Measurements from ENCODE around the gene ASPRV1. TPM values are rescaled to one million over a fixed set of nuclear protein-coding genes. Genes with fewer than 3 reads are reported as not detected.

Gene ASPRV1
- total and polyA plus RNA-seq, 10 of the 15 experiments (the other 5 are each of a cell fraction or from before 2014, with no cell fraction given) = 0.11 to 1.1 (median 0.33) TPM

DNA sequence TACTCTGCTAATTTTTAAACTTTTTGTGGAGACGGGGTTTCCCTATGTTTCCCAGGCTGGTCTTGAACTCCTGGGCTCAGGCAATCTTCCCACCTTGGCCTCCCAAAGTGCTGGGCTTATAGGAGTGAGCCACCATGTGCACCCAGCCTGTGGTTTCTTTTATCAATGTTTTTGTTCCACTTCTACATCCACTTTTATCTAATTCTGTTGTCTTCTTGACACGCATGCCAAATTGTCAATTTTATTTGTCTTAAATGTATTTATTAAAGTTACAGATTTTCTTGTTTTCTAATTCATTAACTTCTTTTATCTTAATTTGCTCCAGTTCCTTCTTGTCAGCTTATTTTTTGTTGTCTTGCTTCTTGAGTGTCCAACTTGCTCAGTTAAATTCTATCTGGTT lies 43.8 kb upstream of the ASPRV1 start:
- DNase-seq (ENCODE audit: low read depth, low spot score) (no peak), FAIRE-seq (no peak), ATAC-seq (no peak)
- Histone ChIP-seq H4K20me1 (ENCODE audit: control insufficient read depth, insufficient read depth) (no peaks in the 10 kb centered on the region), H3K4me3 (no peak overlapping the region), H3K9me3 (replicated peaks; ENCODE audit: control insufficient read depth, insufficient read depth, low read length) (no peaks in the 10 kb centered on the region), H3K4me2 (ENCODE audit: control insufficient read depth, insufficient read depth) (no peak overlapping the region), H3K4me1 (ENCODE audit: control insufficient read depth, insufficient read depth, low read length) (peaks cover 7% of the 10 kb centered on the region), H3K9ac (ENCODE audit: control insufficient read depth, insufficient read depth, low read length) (no peak overlapping the region), H3K79me2 (ENCODE audit: control insufficient read depth, insufficient read depth, low read length) (no peaks in the 10 kb centered on the region), H3K36me3 (ENCODE audit: control insufficient read depth in 2 of 2, insufficient read depth in 2 of 2, low read length in 1 of 2) (no peaks in the 10 kb centered on the region), H3K27ac (ENCODE audit: control insufficient read depth, insufficient read depth) (no peak overlapping the region), H3K27me3 (replicated peaks in 1 of 2; ENCODE audit: control insufficient read depth in 2 of 2, insufficient read depth in 2 of 2, low read length in 1 of 2) (no peaks in the 10 kb centered on the region), H2AFZ (ENCODE audit: control insufficient read depth, low read depth, low read length) (no peak overlapping the region)
- SMC1A ChIA-PET (ENCODE audit: uncharacterized antibody, unreplicated experiment) = interaction anchor here (0.8 to 1.4 kb wide), 2 partner anchors 87 to 91 kb away, joined by 3 read pairs; partner anchors contain the start of gene MXD1
- POLR2A ChIA-PET = no interaction called here
- CTCF ChIA-PET = interaction anchor here (0.6 kb wide), 1 partner anchor 52 kb away, joined by 4 read pairs; no protein-coding TSS in a partner anchor
- intact Hi-C loops (cut with micrococcal nuclease; ENCODE audit: unreplicated experiment) (no loop called here), in situ Hi-C loops (cut with MboI) (no loop called here)
- BruUV-seq (replicated peaks) = no TSS peak
- 98% methylated on average over 2 of the region's 2 CpGs for WGBS (ENCODE audit: insufficient coverage, insufficient replicate concordance, low lambda C conversion rate, missing lambda C conversion rate)
- RAD21 ChIA-PET (ENCODE audit: unreplicated experiment) = no interaction called here
- TF ChIP-seq, protein P1, sequence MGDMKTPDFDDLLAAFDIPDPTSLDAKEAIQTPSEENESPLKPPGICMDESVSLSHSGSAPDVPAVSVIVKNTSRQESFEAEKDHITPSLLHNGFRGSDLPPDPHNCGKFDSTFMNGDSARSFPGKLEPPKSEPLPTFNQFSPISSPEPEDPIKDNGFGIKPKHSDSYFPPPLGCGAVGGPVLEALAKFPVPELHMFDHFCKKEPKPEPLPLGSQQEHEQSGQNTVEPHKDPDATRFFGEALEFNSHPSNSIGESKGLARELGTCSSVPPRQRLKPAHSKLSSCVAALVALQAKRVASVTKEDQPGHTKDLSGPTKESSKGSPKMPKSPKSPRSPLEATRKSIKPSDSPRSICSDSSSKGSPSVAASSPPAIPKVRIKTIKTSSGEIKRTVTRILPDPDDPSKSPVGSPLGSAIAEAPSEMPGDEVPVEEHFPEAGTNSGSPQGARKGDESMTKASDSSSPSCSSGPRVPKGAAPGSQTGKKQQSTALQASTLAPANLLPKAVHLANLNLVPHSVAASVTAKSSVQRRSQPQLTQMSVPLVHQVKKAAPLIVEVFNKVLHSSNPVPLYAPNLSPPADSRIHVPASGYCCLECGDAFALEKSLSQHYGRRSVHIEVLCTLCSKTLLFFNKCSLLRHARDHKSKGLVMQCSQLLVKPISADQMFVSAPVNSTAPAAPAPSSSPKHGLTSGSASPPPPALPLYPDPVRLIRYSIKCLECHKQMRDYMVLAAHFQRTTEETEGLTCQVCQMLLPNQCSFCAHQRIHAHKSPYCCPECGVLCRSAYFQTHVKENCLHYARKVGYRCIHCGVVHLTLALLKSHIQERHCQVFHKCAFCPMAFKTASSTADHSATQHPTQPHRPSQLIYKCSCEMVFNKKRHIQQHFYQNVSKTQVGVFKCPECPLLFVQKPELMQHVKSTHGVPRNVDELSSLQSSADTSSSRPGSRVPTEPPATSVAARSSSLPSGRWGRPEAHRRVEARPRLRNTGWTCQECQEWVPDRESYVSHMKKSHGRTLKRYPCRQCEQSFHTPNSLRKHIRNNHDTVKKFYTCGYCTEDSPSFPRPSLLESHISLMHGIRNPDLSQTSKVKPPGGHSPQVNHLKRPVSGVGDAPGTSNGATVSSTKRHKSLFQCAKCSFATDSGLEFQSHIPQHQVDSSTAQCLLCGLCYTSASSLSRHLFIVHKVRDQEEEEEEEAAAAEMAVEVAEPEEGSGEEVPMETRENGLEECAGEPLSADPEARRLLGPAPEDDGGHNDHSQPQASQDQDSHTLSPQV (IDR thresholded peaks at IDR 0.05) = no peak
- TF ChIP-seq ZNF207 (IDR thresholded peaks at IDR 0.05; ENCODE audit: borderline replicate concordance) (no peak), SREBF2 (IDR thresholded peaks at IDR 0.05; ENCODE audit: low read length) (no peak), ZNF622 (IDR thresholded peaks at IDR 0.05) (no peak), CBFB (IDR thresholded peaks at IDR 0.05; ENCODE audit: low read depth) (no peak), CHD1 (IDR thresholded peaks at IDR 0.05; ENCODE audit: low read depth, low read length) (no peak), KAT2A (conservative IDR thresholded peaks at IDR 0.05; ENCODE audit: control insufficient read depth, low read depth, low read length) (no peak)
- TF ChIP-seq, protein P2, sequence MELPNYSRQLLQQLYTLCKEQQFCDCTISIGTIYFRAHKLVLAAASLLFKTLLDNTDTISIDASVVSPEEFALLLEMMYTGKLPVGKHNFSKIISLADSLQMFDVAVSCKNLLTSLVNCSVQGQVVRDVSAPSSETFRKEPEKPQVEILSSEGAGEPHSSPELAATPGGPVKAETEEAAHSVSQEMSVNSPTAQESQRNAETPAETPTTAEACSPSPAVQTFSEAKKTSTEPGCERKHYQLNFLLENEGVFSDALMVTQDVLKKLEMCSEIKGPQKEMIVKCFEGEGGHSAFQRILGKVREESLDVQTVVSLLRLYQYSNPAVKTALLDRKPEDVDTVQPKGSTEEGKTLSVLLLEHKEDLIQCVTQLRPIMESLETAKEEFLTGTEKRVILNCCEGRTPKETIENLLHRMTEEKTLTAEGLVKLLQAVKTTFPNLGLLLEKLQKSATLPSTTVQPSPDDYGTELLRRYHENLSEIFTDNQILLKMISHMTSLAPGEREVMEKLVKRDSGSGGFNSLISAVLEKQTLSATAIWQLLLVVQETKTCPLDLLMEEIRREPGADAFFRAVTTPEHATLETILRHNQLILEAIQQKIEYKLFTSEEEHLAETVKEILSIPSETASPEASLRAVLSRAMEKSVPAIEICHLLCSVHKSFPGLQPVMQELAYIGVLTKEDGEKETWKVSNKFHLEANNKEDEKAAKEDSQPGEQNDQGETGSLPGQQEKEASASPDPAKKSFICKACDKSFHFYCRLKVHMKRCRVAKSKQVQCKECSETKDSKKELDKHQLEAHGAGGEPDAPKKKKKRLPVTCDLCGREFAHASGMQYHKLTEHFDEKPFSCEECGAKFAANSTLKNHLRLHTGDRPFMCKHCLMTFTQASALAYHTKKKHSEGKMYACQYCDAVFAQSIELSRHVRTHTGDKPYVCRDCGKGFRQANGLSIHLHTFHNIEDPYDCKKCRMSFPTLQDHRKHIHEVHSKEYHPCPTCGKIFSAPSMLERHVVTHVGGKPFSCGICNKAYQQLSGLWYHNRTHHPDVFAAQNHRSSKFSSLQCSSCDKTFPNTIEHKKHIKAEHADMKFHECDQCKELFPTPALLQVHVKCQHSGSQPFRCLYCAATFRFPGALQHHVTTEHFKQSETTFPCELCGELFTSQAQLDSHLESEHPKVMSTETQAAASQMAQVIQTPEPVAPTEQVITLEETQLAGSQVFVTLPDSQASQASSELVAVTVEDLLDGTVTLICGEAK (IDR thresholded peaks at IDR 0.05; ENCODE audit: borderline replicate concordance) = no peak
- TF ChIP-seq, protein P3, sequence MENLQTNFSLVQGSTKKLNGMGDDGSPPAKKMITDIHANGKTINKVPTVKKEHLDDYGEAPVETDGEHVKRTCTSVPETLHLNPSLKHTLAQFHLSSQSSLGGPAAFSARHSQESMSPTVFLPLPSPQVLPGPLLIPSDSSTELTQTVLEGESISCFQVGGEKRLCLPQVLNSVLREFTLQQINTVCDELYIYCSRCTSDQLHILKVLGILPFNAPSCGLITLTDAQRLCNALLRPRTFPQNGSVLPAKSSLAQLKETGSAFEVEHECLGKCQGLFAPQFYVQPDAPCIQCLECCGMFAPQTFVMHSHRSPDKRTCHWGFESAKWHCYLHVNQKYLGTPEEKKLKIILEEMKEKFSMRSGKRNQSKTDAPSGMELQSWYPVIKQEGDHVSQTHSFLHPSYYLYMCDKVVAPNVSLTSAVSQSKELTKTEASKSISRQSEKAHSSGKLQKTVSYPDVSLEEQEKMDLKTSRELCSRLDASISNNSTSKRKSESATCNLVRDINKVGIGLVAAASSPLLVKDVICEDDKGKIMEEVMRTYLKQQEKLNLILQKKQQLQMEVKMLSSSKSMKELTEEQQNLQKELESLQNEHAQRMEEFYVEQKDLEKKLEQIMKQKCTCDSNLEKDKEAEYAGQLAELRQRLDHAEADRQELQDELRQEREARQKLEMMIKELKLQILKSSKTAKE (IDR thresholded peaks at IDR 0.05; ENCODE audit: low read depth, poor library complexity, severe bottlenecking) = no peak
- TF ChIP-seq, protein P4, sequence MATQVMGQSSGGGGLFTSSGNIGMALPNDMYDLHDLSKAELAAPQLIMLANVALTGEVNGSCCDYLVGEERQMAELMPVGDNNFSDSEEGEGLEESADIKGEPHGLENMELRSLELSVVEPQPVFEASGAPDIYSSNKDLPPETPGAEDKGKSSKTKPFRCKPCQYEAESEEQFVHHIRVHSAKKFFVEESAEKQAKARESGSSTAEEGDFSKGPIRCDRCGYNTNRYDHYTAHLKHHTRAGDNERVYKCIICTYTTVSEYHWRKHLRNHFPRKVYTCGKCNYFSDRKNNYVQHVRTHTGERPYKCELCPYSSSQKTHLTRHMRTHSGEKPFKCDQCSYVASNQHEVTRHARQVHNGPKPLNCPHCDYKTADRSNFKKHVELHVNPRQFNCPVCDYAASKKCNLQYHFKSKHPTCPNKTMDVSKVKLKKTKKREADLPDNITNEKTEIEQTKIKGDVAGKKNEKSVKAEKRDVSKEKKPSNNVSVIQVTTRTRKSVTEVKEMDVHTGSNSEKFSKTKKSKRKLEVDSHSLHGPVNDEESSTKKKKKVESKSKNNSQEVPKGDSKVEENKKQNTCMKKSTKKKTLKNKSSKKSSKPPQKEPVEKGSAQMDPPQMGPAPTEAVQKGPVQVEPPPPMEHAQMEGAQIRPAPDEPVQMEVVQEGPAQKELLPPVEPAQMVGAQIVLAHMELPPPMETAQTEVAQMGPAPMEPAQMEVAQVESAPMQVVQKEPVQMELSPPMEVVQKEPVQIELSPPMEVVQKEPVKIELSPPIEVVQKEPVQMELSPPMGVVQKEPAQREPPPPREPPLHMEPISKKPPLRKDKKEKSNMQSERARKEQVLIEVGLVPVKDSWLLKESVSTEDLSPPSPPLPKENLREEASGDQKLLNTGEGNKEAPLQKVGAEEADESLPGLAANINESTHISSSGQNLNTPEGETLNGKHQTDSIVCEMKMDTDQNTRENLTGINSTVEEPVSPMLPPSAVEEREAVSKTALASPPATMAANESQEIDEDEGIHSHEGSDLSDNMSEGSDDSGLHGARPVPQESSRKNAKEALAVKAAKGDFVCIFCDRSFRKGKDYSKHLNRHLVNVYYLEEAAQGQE (IDR thresholded peaks at IDR 0.05; ENCODE audit: low read depth, low read length) = no peak
